Astrocyte (in vitro differentiated cells and primary cell): ENCODE results near the gene ABCA7.

Experiments used
- CTCF ChIP-seq: IDR thresholded peaks from 2 replicates; pipeline ENCODE4 v1.5.1; 2011; ENCODE audit warnings: low read depth, mild to moderate bottlenecking, inconsistent platforms, low read length, moderate library complexity; ENCODE audit not compliant: insufficient read depth
- EZH2 ChIP-seq: IDR thresholded peaks from 2 replicates; pipeline ENCODE4 v1.6.1; 2012; ENCODE audit warnings: mild to moderate bottlenecking, low read length, inconsistent platforms; ENCODE audit not compliant: insufficient read depth

GRCh38 chr19:1011831-1012333 lies 28.0 kb upstream of the ABCA7 start:
- TF ChIP-seq CTCF (no peak), EZH2 (no peak)
